Brain microvascular endothelial cell (primary cell): ENCODE results near the gene SPRN.

Source experiments
- DNase-seq: peaks from one replicate; pipeline ENCODE4 v3.0.0-alpha.2; 2020
- H3K27ac ChIP-seq: fragments of 250-450 bp; sonication (Bioruptor Pico); 2 replicates; pipeline ENCODE4 v1.5.1; 2020; ENCODE audit warnings: mild to moderate bottlenecking, moderate library complexity
- H3K27me3 ChIP-seq: fragments of 250-450 bp; sonication (Bioruptor Pico); replicated peaks from 2 replicates; pipeline ENCODE4 v1.5.1; 2020; ENCODE audit warnings: mild to moderate bottlenecking
- H3K36me3 ChIP-seq: fragments of 250-450 bp; sonication (Bioruptor Pico); replicated peaks from 2 replicates; pipeline ENCODE4 v1.5.1; 2020; ENCODE audit warnings: mild to moderate bottlenecking
- H3K4me3 ChIP-seq: 2 replicates; pipeline ENCODE4 v1.5.1; 2011; ENCODE audit warnings: low read depth, mild to moderate bottlenecking, control low read depth, low read length, moderate library complexity
- CTCF ChIP-seq: IDR thresholded peaks from 2 replicates; pipeline ENCODE4 v1.5.1; 2011; ENCODE audit warnings: low read depth, mild to moderate bottlenecking, moderate library complexity, low read length, control low read depth, inconsistent platforms; ENCODE audit errors: missing control alignments
- in situ Hi-C: cut with HindIII; loops from 2 replicates; pipeline ENCODE4 v1.10.0; 2017; ENCODE audit warnings: low sequenced_read_pairs, low pct_ligation_motif_present

The SPRN gene

GRCh38 chr10:133454204-133454893 is 29.9 kb upstream of the SPRN start:
- no peak overlapping the region for H3K4me3 ChIP-seq
- in situ Hi-C loops: no loop called here
- TF ChIP-seq CTCF: no peak
- DNase-seq: no peak
- H3K27ac ChIP-seq: no peak overlapping the region
- H3K36me3 ChIP-seq: no peaks in the 10 kb centered on the region
- H3K27me3 ChIP-seq: no peaks in the 10 kb centered on the region

GRCh38 chr10:133453516-133454203 is 29.2 kb upstream of the SPRN start, which contains the start of gene SCART1:
TSS of gene SCART1 (plus strand) at chr10:133453945. CDS start at chr10:133453998, 53 bp downstream.
- TF ChIP-seq CTCF: no peak
- no peaks in the 10 kb centered on the region for H3K36me3 ChIP-seq
- H3K4me3 ChIP-seq: no peak within 1 kb of the TSS
- no peak within 1 kb of the TSS for H3K27ac ChIP-seq
- no peaks in the 10 kb centered on the region for H3K27me3 ChIP-seq
- DNase-seq: no peak
- in situ Hi-C loops: no loop called here

GRCh38 chr10:133452453-133452852 is 28.0 kb upstream of the SPRN start:
- no peak for DNase-seq
- in situ Hi-C loops: no loop called here
- Histone ChIP-seq H3K36me3 (no peaks in the 10 kb centered on the region), H3K4me3 (no peak overlapping the region), H3K27ac (no peak overlapping the region), H3K27me3 (no peaks in the 10 kb centered on the region)
- TF ChIP-seq CTCF: no peak

- DNase-seq: no peak
- in situ Hi-C loops: no loop called here
- no peaks in the 10 kb centered on the region for H3K27me3 ChIP-seq
- H3K27ac ChIP-seq: no peak overlapping the region
- no peak for TF ChIP-seq CTCF
- H3K36me3 ChIP-seq: no peaks in the 10 kb centered on the region
- no peak overlapping the region for H3K4me3 ChIP-seq
Measured at GRCh38 chr10:133451346-133451745, 26.9 kb upstream of the SPRN start.

GRCh38 chr10:133448120-133448519 is 23.7 kb upstream of the SPRN start:
- DNase-seq: no peak
- in situ Hi-C loops: no loop called here

More at GRCh38 chr10:133448120-133448519, 23.7 kb upstream of the SPRN start:
- Histone ChIP-seq H3K4me3 (no peak overlapping the region), H3K27ac (no peak overlapping the region), H3K36me3 (no peaks in the 10 kb centered on the region), H3K27me3 (no peaks in the 10 kb centered on the region)
- no peak for TF ChIP-seq CTCF
